GM12865 (cell line): ENCODE results near the gene FITM2.
A peak's percentile ranks its signal among the peaks of the same experiment; 100 is the strongest.
"Not testable (repeated sequence)": the region's sequence is repeated elsewhere in the genome, so short reads cannot be mapped to it uniquely, and the experiment has no call there.

ENCODE experiments used
- DNase-seq: peaks from one replicate; pipeline ENCODE4 v3.0.0; 2010; ENCODE audit warnings: low read depth
- H3K4me3 ChIP-seq: 2 replicates; pipeline ENCODE4 v1.5.1; 2011; ENCODE audit warnings: mild to moderate bottlenecking, low read depth, low read length, control low read depth
- CTCF ChIP-seq: IDR thresholded peaks from 2 replicates; pipeline ENCODE4 v1.5.1; 2011; ENCODE audit warnings: low read length, control low read depth, low read depth, inconsistent platforms; ENCODE audit not compliant: insufficient read depth; ENCODE audit errors: missing control alignments

Gene FITM2

DNA sequence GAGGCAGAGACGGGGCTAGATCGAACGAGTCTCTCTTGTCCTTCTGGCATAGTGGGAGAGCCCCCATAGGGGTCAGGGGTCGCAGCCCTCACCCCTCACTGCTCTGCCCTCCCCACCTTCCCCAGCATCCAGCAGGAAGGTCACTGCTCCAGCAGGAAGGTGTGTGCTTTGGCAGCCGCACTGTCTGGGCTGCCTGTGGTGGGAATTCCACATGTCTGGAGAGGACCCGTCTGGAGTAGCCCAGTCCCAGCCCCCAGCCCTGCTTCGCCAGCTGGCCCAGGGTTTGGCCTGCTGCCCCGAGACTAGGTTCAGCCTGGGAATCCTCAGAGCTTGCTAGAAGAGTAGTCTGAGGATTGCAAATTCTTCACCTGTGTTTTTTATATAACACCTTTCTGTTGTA, 23.3 kb upstream of the FITM2 start:
- TF ChIP-seq CTCF = no peak
- no peak for DNase-seq
- no peak overlapping the region for H3K4me3 ChIP-seq

- no peak overlapping the region for H3K4me3 ChIP-seq
- no peak for DNase-seq
- TF ChIP-seq CTCF = no peak
Observed at GRCh38 chr20:44331201-44331600, 20.2 kb upstream of the FITM2 start.

DNA sequence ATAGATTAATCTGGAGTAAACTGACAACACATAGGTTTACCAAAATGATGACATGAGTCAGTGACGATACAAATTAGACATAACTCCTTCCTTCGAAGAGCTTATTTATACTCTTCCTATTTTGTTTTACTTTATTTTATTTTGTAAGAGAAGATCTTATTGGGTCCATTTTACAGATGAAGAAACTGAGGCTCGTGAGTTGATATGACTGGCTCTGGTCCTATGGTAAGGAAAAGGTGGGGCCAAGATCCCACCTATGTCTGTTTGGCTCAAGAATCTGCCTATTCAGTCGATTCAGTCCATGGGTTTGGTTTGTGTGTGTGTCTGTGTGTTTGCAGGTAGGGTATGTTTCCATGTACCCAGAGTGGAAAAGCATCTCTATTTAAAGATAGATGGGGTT, 17.4 kb upstream of the FITM2 start:
- no peak overlapping the region for H3K4me3 ChIP-seq
- no peak for DNase-seq
- TF ChIP-seq CTCF = no peak

- H3K4me3 ChIP-seq, DNase-seq: not testable (repeated sequence)
Observed at GRCh38 chr20:44327748-44328147, 16.7 kb upstream of the FITM2 start.

GRCh38 chr20:44326391-44327159, 15.6 kb upstream of the FITM2 start:
- no peak for DNase-seq
- H3K4me3 ChIP-seq = peak overlapping the region; percentile 46

DNA sequence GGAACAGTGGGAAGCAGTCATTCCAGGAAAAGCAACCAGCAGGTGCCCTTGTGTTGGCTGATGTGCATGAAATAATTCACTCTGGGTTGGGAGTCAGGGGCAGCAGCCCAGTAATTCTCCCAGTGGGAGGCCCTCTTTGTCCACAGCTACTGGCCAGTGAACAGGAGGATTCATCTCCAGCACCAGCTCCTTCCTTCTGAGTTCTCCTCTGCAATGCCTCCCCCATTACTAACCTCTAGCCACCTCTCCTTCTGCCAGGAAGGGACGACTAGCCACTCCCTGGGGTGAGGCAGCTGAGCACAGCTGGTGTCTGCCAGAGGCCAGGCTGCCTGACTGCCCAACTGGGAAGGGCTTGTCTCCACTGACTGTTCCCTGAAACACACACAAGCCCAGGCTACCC, 13.3 kb upstream of the FITM2 start:
- no peak for TF ChIP-seq CTCF

More at GRCh38 chr20:44326391-44327159, 15.6 kb upstream of the FITM2 start:
- TF ChIP-seq CTCF = peak; percentile 4

GRCh38 chr20:44319839-44320422, 8.9 kb upstream of the FITM2 start:
- DNase-seq = peak; percentile 37
- H3K4me3 ChIP-seq = no peak overlapping the region
- TF ChIP-seq CTCF = no peak

More for the DNA sequence above, 13.3 kb upstream of the FITM2 start:
- no peak overlapping the region for H3K4me3 ChIP-seq
- no peak for DNase-seq
